Stimulated activated memory B cell treated with anti-CD40 and anti-IgM and Interleukin-4, amounts not matched to agents 10 μg/mL and 1 μg/mL and 100 μg/mL, for 72 hours (primary cell): ENCODE measurements around the gene CAVIN2.

Source experiments
- ATAC-seq: fragments of 150-1000 bp; cut with Tn5 transposase; 2 replicates; pipeline ENCODE4 v1.10.0; 2021
- H3K27ac Mint-ChIP-seq: one replicate; pipeline ENCODE4 v1.8.0; 2022; ENCODE audit warnings: mild to moderate bottlenecking, mixed read lengths
- H3K27me3 Mint-ChIP-seq: one replicate; pipeline ENCODE4 v1.8.0; 2022; ENCODE audit warnings: mixed read lengths
- H3K36me3 Mint-ChIP-seq: one replicate; pipeline ENCODE4 v1.8.0; 2022; ENCODE audit warnings: mixed read lengths
- H3K4me1 Mint-ChIP-seq: one replicate; pipeline ENCODE4 v1.8.0; 2022; ENCODE audit warnings: mixed read lengths
- H3K4me3 Mint-ChIP-seq: one replicate; pipeline ENCODE4 v1.8.0; 2022; ENCODE audit warnings: mild to moderate bottlenecking, moderate library complexity, mixed read lengths
- H3K9me3 Mint-ChIP-seq: one replicate; pipeline ENCODE4 v1.8.0; 2022; ENCODE audit warnings: mixed read lengths

CAVIN2 gene

GRCh38 chr2:191846515-191847476 is at the start of gene CAVIN2:
CAVIN2 (minus strand) TSS chr2:191847088; CDS start chr2:191846925, 163 bp downstream.
- peaks cover 12% of the 10 kb centered on the region for H3K4me1 Mint-ChIP-seq
- peak; percentile 47 for ATAC-seq
- H3K36me3 Mint-ChIP-seq = no peaks in the 10 kb centered on the region
- H3K9me3 Mint-ChIP-seq = no peaks in the 10 kb centered on the region
- H3K4me3 Mint-ChIP-seq = no peak within 1 kb of the TSS
- H3K27me3 Mint-ChIP-seq = peaks cover 51% of the 10 kb centered on the region
- no peak within 1 kb of the TSS for H3K27ac Mint-ChIP-seq

DNA sequence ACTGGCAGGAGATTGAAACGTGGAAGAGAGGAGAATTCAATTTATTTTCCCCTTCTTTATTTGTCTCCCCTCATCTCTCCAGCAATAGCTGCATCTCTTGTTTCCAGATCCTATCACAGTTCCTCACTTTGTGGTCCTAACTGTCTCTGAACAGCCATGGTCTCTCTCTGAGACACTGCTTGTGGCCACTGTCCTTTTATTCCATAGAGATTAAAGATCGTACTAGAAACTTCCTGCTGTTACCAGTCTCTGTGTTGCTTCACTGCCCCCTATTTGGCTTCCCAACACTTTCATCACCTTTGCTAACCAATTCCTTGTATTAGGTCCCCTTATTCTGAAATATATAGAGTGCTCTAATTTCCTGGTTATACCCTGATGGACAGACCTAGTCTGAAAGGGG is 48.9 kb upstream of the CAVIN2 start:
- Mint-ChIP-seq H3K27ac (no peak overlapping the region), H3K9me3 (peaks cover 4% of the 10 kb centered on the region), H3K27me3 (no peaks in the 10 kb centered on the region), H3K36me3 (no peaks in the 10 kb centered on the region), H3K4me1 (no peaks in the 10 kb centered on the region), H3K4me3 (no peak overlapping the region)
- no peak for ATAC-seq

GRCh38 chr2:191895195-191895594 is 48.3 kb upstream of the CAVIN2 start:
- no peaks in the 10 kb centered on the region for H3K9me3 Mint-ChIP-seq
- H3K27me3 Mint-ChIP-seq = no peaks in the 10 kb centered on the region
- no peak overlapping the region for H3K27ac Mint-ChIP-seq
- no peaks in the 10 kb centered on the region for H3K4me1 Mint-ChIP-seq
- ATAC-seq = no peak
- H3K36me3 Mint-ChIP-seq = no peaks in the 10 kb centered on the region
- no peak overlapping the region for H3K4me3 Mint-ChIP-seq

DNA sequence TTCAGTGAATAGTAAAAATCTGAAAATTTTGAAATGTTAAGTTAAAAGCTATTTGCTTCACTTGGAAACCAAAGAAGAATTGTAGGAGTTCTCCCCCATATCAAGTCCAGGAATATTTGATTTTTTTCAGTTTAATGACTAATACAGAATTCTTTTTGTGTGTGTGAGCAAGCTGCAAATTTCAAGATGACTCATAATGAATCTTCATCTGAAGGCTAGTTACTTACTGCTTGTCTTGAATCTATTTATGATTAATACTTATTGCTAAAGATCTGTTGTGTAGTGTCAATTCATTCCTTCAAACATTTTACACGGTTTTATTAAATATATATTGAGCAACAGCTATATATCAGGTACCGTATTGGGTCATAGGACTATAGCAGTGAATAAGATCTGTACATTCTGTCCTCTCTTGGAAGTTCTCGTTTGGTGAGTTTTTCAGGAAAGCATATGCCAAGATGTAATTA is 47.8 kb upstream of the CAVIN2 start:
- no peaks in the 10 kb centered on the region for H3K9me3 Mint-ChIP-seq
- no peak overlapping the region for H3K27ac Mint-ChIP-seq
- H3K36me3 Mint-ChIP-seq = no peaks in the 10 kb centered on the region
- H3K4me1 Mint-ChIP-seq = no peaks in the 10 kb centered on the region
- ATAC-seq = no peak
- no peaks in the 10 kb centered on the region for H3K27me3 Mint-ChIP-seq
- no peak overlapping the region for H3K4me3 Mint-ChIP-seq

DNA sequence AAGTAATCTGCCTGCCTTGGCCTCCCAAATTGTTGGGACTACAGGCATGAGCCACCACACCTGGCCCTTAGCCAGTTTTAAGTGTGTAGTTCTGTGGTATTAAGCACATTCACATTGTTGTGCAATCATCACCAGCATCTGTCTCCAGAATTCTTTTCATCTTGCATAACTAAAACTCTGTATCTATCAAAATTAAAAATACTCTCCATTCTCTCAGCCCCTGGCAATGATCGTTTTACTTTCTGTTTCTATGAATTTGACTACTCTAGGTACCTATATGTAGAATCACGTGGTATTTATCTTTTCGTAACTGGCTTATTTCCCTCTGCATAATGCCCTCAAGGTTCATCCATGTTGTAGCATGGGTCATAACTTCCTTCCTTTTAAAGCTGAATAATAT is 45.5 kb upstream of the CAVIN2 start:
- no peak overlapping the region for H3K4me3 Mint-ChIP-seq
- no peaks in the 10 kb centered on the region for H3K4me1 Mint-ChIP-seq
- no peak overlapping the region for H3K27ac Mint-ChIP-seq
- no peaks in the 10 kb centered on the region for H3K36me3 Mint-ChIP-seq
- ATAC-seq = no peak
- H3K27me3 Mint-ChIP-seq = no peaks in the 10 kb centered on the region
- H3K9me3 Mint-ChIP-seq = no peaks in the 10 kb centered on the region

DNA sequence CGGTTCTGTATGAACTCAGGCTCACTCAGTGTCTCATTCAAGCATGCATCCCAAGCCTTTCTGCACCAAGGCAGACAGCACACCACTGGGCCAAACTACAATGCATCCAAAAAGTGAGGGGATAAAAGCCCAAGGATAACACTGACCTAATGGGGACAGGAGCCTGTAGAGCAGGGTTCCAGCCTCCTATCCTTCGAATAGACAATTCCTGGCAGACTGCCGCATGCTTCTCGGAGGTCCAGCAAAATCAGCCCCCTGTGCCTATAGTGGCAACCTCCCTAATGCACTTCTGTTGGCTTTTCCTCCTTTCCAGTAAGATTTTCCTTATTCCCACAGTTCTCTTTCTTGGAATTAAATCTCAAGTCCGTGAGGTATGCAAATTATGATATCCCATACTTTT is 44.8 kb upstream of the CAVIN2 start:
- H3K27ac Mint-ChIP-seq = no peak overlapping the region
- no peak overlapping the region for H3K4me3 Mint-ChIP-seq
- no peak for ATAC-seq
- H3K9me3 Mint-ChIP-seq = no peaks in the 10 kb centered on the region
- H3K4me1 Mint-ChIP-seq = no peaks in the 10 kb centered on the region
- H3K27me3 Mint-ChIP-seq = no peaks in the 10 kb centered on the region
- H3K36me3 Mint-ChIP-seq = no peaks in the 10 kb centered on the region

DNA sequence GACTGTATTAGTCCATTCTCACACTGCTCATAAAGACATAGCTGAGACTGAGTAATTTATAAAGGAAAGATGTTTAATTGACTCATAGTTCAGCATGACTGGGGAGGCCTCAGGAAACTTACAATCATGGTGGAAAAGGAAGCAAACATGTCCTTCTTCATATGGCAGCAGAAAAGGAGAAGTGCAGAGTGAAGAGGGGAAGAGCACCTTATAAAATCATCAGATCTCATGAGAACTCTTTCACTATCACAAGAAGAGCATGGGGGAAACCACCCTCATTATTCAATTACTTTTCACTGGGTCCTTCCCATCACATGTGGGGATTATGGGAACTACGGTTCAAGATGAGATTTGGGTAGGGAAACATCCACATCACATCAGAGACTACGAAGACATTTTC is 43.0 kb upstream of the CAVIN2 start:
- Mint-ChIP-seq H3K4me1 (no peaks in the 10 kb centered on the region), H3K4me3 (no peak overlapping the region)
- no peak for ATAC-seq

GRCh38 chr2:191888400-191889166 is 41.7 kb upstream of the CAVIN2 start:
- Mint-ChIP-seq H3K27ac (no peak overlapping the region), H3K4me3 (no peak overlapping the region), H3K36me3 (no peaks in the 10 kb centered on the region), H3K9me3 (no peaks in the 10 kb centered on the region), H3K27me3 (no peaks in the 10 kb centered on the region), H3K4me1 (no peaks in the 10 kb centered on the region)
- no peak for ATAC-seq

More for the DNA sequence above, 43.0 kb upstream of the CAVIN2 start:
- H3K27ac Mint-ChIP-seq = no peak overlapping the region
- no peaks in the 10 kb centered on the region for H3K9me3 Mint-ChIP-seq
- no peaks in the 10 kb centered on the region for H3K27me3 Mint-ChIP-seq
- H3K36me3 Mint-ChIP-seq = no peaks in the 10 kb centered on the region

GRCh38 chr2:191885650-191886049 is 38.8 kb upstream of the CAVIN2 start:
- H3K9me3 Mint-ChIP-seq = no peaks in the 10 kb centered on the region
- no peak overlapping the region for H3K27ac Mint-ChIP-seq
- no peaks in the 10 kb centered on the region for H3K36me3 Mint-ChIP-seq
- ATAC-seq = no peak
- no peak overlapping the region for H3K4me3 Mint-ChIP-seq
- no peaks in the 10 kb centered on the region for H3K27me3 Mint-ChIP-seq
- H3K4me1 Mint-ChIP-seq = no peaks in the 10 kb centered on the region

- H3K4me3 Mint-ChIP-seq = no peak overlapping the region
- no peaks in the 10 kb centered on the region for H3K36me3 Mint-ChIP-seq
- H3K4me1 Mint-ChIP-seq = no peaks in the 10 kb centered on the region
Measured at GRCh38 chr2:191885098-191885497, 38.2 kb upstream of the CAVIN2 start.

GRCh38 chr2:191881982-191882816 is 35.3 kb upstream of the CAVIN2 start:
- no peaks in the 10 kb centered on the region for H3K4me1 Mint-ChIP-seq
- H3K9me3 Mint-ChIP-seq = no peaks in the 10 kb centered on the region
- no peaks in the 10 kb centered on the region for H3K27me3 Mint-ChIP-seq
- H3K27ac Mint-ChIP-seq = no peak overlapping the region
- H3K4me3 Mint-ChIP-seq = no peak overlapping the region
- ATAC-seq = no peak
- H3K36me3 Mint-ChIP-seq = no peaks in the 10 kb centered on the region

More at GRCh38 chr2:191885098-191885497, 38.2 kb upstream of the CAVIN2 start:
- Mint-ChIP-seq H3K27me3 (no peaks in the 10 kb centered on the region), H3K9me3 (no peaks in the 10 kb centered on the region), H3K27ac (no peak overlapping the region)
- no peak for ATAC-seq

DNA sequence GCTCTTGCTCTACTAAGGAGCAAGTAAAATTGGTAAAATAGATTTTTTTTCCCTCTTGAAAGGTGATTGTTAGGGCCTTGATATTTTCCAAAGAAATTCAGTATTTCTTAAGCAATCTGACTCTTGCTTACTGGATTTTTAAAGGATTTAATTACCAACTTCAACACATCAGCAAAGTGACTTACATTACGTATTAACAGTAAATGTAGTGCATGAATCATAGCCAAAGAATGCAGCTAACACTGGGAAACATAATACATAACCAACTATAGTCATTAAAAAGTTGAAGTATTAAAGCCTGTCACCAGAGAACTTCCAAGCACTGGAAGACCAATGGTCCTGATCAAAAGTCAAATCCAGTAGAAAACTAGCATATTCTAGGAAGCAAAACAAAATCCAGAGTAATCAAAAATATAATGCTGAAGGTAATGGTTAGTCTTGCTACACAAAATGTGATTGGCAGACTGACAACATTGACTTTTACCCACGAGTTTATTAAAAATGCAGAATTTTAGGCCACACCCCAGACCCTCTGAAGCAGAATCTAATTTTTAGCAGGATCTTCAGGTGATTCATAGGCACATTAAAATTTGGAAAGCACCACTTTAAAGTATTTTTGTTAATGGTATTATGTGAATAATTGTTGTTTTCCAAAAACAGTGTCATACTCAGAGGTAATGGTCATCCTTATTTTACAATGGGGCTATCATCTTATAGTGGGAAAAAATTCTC is 31.8 kb upstream of the CAVIN2 start:
- Mint-ChIP-seq H3K27ac (no peak overlapping the region), H3K4me3 (no peak overlapping the region), H3K9me3 (no peaks in the 10 kb centered on the region), H3K4me1 (no peaks in the 10 kb centered on the region), H3K27me3 (no peaks in the 10 kb centered on the region), H3K36me3 (no peaks in the 10 kb centered on the region)
- no peak for ATAC-seq

DNA sequence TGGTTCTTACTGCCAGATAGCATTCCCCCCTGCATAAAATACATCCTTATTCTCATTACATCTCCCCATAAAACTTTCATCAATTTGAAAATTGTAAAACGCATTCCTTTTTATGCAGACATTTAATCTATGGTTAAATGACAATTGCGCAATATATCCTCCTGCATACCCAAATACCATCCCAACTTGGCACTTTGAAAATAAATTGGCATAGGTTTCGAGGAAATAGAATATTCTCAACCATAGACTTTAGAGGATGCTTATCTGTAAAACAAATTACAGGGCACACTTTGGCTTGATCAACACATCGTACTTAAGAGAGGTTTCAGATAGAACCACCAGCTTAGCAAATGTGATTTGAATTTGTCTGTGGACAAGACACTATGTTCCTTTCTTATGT is 31.0 kb upstream of the CAVIN2 start:
- H3K4me3 Mint-ChIP-seq = no peak overlapping the region
- H3K27me3 Mint-ChIP-seq = no peaks in the 10 kb centered on the region
- no peaks in the 10 kb centered on the region for H3K9me3 Mint-ChIP-seq
- no peaks in the 10 kb centered on the region for H3K36me3 Mint-ChIP-seq
- no peaks in the 10 kb centered on the region for H3K4me1 Mint-ChIP-seq
- H3K27ac Mint-ChIP-seq = no peak overlapping the region
- ATAC-seq = no peak

- ATAC-seq = no peak
- H3K9me3 Mint-ChIP-seq = no peaks in the 10 kb centered on the region
- H3K27ac Mint-ChIP-seq = no peak overlapping the region
- no peaks in the 10 kb centered on the region for H3K36me3 Mint-ChIP-seq
- H3K4me1 Mint-ChIP-seq = no peaks in the 10 kb centered on the region
- no peak overlapping the region for H3K4me3 Mint-ChIP-seq
- no peaks in the 10 kb centered on the region for H3K27me3 Mint-ChIP-seq
Measured at GRCh38 chr2:191875859-191876258, 29.0 kb upstream of the CAVIN2 start.
